ENCODE data around the gene CFAP161. TPM values are rescaled to one million over a fixed set of nuclear protein-coding genes. Genes with fewer than 3 reads are reported as not detected.

CFAP161 gene
- polyA plus RNA-seq, 3 donors: not detected

- Histone ChIP-seq H3K79me2 (ENCODE audit: insufficient read depth, low read length) (no peaks in the 10 kb centered on the region), H2AFZ (ENCODE audit: insufficient read depth, low read depth, low read length, poor library complexity, severe bottlenecking) (no peak overlapping the region), H4K20me1 (ENCODE audit: insufficient read depth, low read length) (no peaks in the 10 kb centered on the region), H3K4me2 (replicated peaks; ENCODE audit: extremely low read depth, low read length, poor library complexity, severe bottlenecking) (no peak overlapping the region), H3K9ac (ENCODE audit: insufficient read depth, low read length, poor library complexity, severe bottlenecking) (no peak overlapping the region), H3K27me3 (ENCODE audit: control insufficient read depth in 2 of 2, insufficient read depth in 2 of 2, low read length in 2 of 2) (peaks cover 18 to 31% of the 10 kb centered on the region in 2 donors), H3K9me3 (replicated peaks in 1 of 2; ENCODE audit: control insufficient read depth in 1 of 2, insufficient read depth in 1 of 2, low read length in 2 of 2) (no peaks in the 10 kb centered on the region), H3K36me3 (replicated peaks in 1 of 2; ENCODE audit: control insufficient read depth in 1 of 2, insufficient read depth in 2 of 2, low read length in 2 of 2) (no peaks in the 10 kb centered on the region), H3K27ac (ENCODE audit: low read depth in 1 of 2, low read length in 2 of 2) (no peak overlapping the region), H3K4me3 (replicated peaks in 1 of 3; ENCODE audit: low read depth in 2 of 3, low read length in 3 of 3) (no peak overlapping the region), H3K4me1 (ENCODE audit: control insufficient read depth in 1 of 2, insufficient read depth in 2 of 2, low read length in 2 of 2) (peaks cover 6 to 8% of the 10 kb centered on the region in 2 donors)
- H3K36me3 Mint-ChIP-seq: no peaks in the 10 kb centered on the region
- peaks cover 13 to 31% (median 17%) of the 10 kb centered on the region in 3 donors for H3K27me3 Mint-ChIP-seq (ENCODE audit: low read depth in 3 of 3)
- H3K27ac Mint-ChIP-seq: peak overlapping the region in 1 of 7 donors; percentile 2
- H3K9me3 Mint-ChIP-seq: peaks cover 1 to 8% (median 5%) of the 10 kb centered on the region in 7 donors
- peaks cover 6% of the 10 kb centered on the region for H3K4me1 Mint-ChIP-seq
- TF ChIP-seq, protein P1, sequence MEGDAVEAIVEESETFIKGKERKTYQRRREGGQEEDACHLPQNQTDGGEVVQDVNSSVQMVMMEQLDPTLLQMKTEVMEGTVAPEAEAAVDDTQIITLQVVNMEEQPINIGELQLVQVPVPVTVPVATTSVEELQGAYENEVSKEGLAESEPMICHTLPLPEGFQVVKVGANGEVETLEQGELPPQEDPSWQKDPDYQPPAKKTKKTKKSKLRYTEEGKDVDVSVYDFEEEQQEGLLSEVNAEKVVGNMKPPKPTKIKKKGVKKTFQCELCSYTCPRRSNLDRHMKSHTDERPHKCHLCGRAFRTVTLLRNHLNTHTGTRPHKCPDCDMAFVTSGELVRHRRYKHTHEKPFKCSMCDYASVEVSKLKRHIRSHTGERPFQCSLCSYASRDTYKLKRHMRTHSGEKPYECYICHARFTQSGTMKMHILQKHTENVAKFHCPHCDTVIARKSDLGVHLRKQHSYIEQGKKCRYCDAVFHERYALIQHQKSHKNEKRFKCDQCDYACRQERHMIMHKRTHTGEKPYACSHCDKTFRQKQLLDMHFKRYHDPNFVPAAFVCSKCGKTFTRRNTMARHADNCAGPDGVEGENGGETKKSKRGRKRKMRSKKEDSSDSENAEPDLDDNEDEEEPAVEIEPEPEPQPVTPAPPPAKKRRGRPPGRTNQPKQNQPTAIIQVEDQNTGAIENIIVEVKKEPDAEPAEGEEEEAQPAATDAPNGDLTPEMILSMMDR (IDR thresholded peaks at IDR 0.05): no peak
- 93% methylated on average over 3 of the region's 3 CpGs for WGBS (ENCODE audit: insufficient coverage)
- no peak for DNase-seq
- peak overlapping the region in 1 of 2 donors; percentile 83 for H3K4me3 Mint-ChIP-seq
- intact Hi-C loops (cut with micrococcal nuclease): no loop called here
These were observed 16.5 kb upstream of the CFAP161 start for GRCh38 chr15:81117581-81117980.

GRCh38 chr15:81118361-81118760 lies 15.7 kb upstream of the CFAP161 start:
- DNase-seq: no peak
- peaks cover 3 to 10% (median 6%) of the 10 kb centered on the region in 7 donors for H3K9me3 Mint-ChIP-seq
- Histone ChIP-seq H3K9me3 (replicated peaks in 1 of 2; ENCODE audit: control insufficient read depth in 1 of 2, insufficient read depth in 1 of 2, low read length in 2 of 2) (no peaks in the 10 kb centered on the region), H4K20me1 (ENCODE audit: insufficient read depth, low read length) (no peaks in the 10 kb centered on the region), H3K9ac (ENCODE audit: insufficient read depth, low read length, poor library complexity, severe bottlenecking) (no peak overlapping the region), H3K27ac (ENCODE audit: low read depth in 1 of 2, low read length in 2 of 2) (no peak overlapping the region), H3K79me2 (ENCODE audit: insufficient read depth, low read length) (no peaks in the 10 kb centered on the region), H3K27me3 (ENCODE audit: control insufficient read depth in 2 of 2, insufficient read depth in 2 of 2, low read length in 2 of 2) (peaks cover 18 to 31% of the 10 kb centered on the region in 2 donors), H2AFZ (ENCODE audit: insufficient read depth, low read depth, low read length, poor library complexity, severe bottlenecking) (no peak overlapping the region), H3K4me2 (replicated peaks; ENCODE audit: extremely low read depth, low read length, poor library complexity, severe bottlenecking) (no peak overlapping the region), H3K36me3 (replicated peaks in 1 of 2; ENCODE audit: control insufficient read depth in 1 of 2, insufficient read depth in 2 of 2, low read length in 2 of 2) (no peaks in the 10 kb centered on the region), H3K4me1 (ENCODE audit: control insufficient read depth in 1 of 2, insufficient read depth in 2 of 2, low read length in 2 of 2) (peaks cover 6 to 8% of the 10 kb centered on the region in 2 donors), H3K4me3 (replicated peaks in 1 of 3; ENCODE audit: low read depth in 2 of 3, low read length in 3 of 3) (no peak overlapping the region)
- 47% methylated on average over 35 of the region's 42 CpGs for WGBS (ENCODE audit: insufficient coverage)
- no peaks in the 10 kb centered on the region for H3K36me3 Mint-ChIP-seq
- TF ChIP-seq, protein P1 (IDR thresholded peaks at IDR 0.05): no peak
- no peak overlapping the region for H3K27ac Mint-ChIP-seq
- H3K4me3 Mint-ChIP-seq: peak overlapping the region in 1 of 2 donors; percentile 83
- peaks cover 6% of the 10 kb centered on the region for H3K4me1 Mint-ChIP-seq
- intact Hi-C loops (cut with micrococcal nuclease): no loop called here
- peaks cover 13 to 31% (median 17%) of the 10 kb centered on the region in 3 donors for H3K27me3 Mint-ChIP-seq (ENCODE audit: low read depth in 3 of 3)
